Endothelial cell of umbilical vein (primary cell): ENCODE results near the gene SERPINC1. TPM values are rescaled to one million over a fixed set of nuclear protein-coding genes. Genes with fewer than 3 reads are reported as not detected.
"Not testable (repeated sequence)": the region's sequence is repeated elsewhere in the genome, so short reads cannot be mapped to it uniquely, and the experiment has no call there.

ENCODE experiments used
- BruUV-seq: library from RNA; stranded (reverse); fragments of 400-500 nt; replicated peaks from 2 replicates; lab custom pipeline; 2021; lab: Mats Ljungman, UMichigan
- CTCF ChIA-PET: fragments of 300-600, 350-600 bp; sonication (Branson Sonifier 250); formaldehyde crosslinking; loops from one replicate; lab custom pipeline; 2021; ENCODE audit warnings: antibody characterized with exemption, inconsistent platforms; lab: Charles Lee
- POLR2A ChIA-PET: fragments of 300-600, 350-600 bp; sonication (Branson Sonifier 250); formaldehyde crosslinking; loops from one replicate; lab custom pipeline; 2021; ENCODE audit warnings: antibody characterized with exemption, inconsistent platforms; lab: Charles Lee
- DNase-seq: peaks from one replicate; pipeline ENCODE4 v3.0.0-alpha.2; 2011; ENCODE audit warnings: low read depth, low spot score
- FAIRE-seq: peaks from 2 replicates; lab custom pipeline; 2011; peaks lifted over from hg19 to GRCh38; lab: Jason Lieb, UNC
- H2AFZ ChIP-seq: 2 replicates; pipeline ENCODE4 v1.6.0; 2012; ENCODE audit warnings: low read depth, low read length, control low read depth, inconsistent platforms
- H3K27ac ChIP-seq: 2 replicates; pipeline ENCODE4 v1.5.1; 2011; ENCODE audit warnings: low read depth, mild to moderate bottlenecking, control low read depth, low read length, moderate library complexity; ENCODE audit not compliant: insufficient read depth
- H3K27me3 ChIP-seq, 2 experiments: 2 replicates each; pipeline versions ENCODE4 v1.6.0 to v1.6.1; 2011; ENCODE audit warnings: low read length in 2 of 2, mixed read lengths in 1 of 2; ENCODE audit not compliant: control insufficient read depth in 2 of 2, insufficient read depth in 2 of 2
- H3K36me3 ChIP-seq, 2 experiments: 2 replicates in 1 of 2; 3 replicates in 1 of 2; pipeline ENCODE4 v1.5.1; 2011; ENCODE audit warnings: low read length in 2 of 2, mild to moderate bottlenecking in 1 of 2, moderate library complexity in 1 of 2; ENCODE audit not compliant: control insufficient read depth in 2 of 2, insufficient read depth in 2 of 2; ENCODE audit errors: extremely low read depth in 1 of 2
- H3K4me1 ChIP-seq: 3 replicates; pipeline ENCODE4 v1.5.1; 2011; ENCODE audit warnings: mild to moderate bottlenecking, low read length; ENCODE audit not compliant: control insufficient read depth, insufficient read depth; ENCODE audit errors: extremely low read depth
- H3K4me2 ChIP-seq: 2 replicates; pipeline ENCODE4 v1.6.1; 2011; ENCODE audit warnings: low read length, control low read depth, mixed read lengths; ENCODE audit not compliant: insufficient read depth
- H3K4me3 ChIP-seq, 3 experiments: fragments of 200-600 bp in 1 of 3; sonication (generic), shearing (Covaris generic) in 1 of 3; replicated peaks in 1 of 3; 2 replicates each; pipeline ENCODE4 v1.5.1; 2011 to 2016; ENCODE audit warnings: control low read depth in 3 of 3, low read length in 3 of 3, mild to moderate bottlenecking in 2 of 3, inconsistent platforms in 1 of 3, low read depth in 1 of 3, moderate library complexity in 1 of 3; ENCODE audit not compliant: insufficient read depth in 1 of 3
- H3K79me2 ChIP-seq: 2 replicates; pipeline ENCODE4 v1.6.0; 2012; ENCODE audit warnings: low read length, inconsistent platforms; ENCODE audit not compliant: control insufficient read depth, insufficient read depth
- H3K9ac ChIP-seq: replicated peaks from 2 replicates; pipeline ENCODE3; 2011; ENCODE audit warnings: low read length, control low read depth; ENCODE audit not compliant: insufficient read depth; ENCODE audit errors: extremely low read depth
- H3K9me1 ChIP-seq: replicated peaks from 3 replicates; pipeline ENCODE4 v1.6.0; 2011; ENCODE audit warnings: mild to moderate bottlenecking, low read length; ENCODE audit not compliant: control insufficient read depth, insufficient read depth; ENCODE audit errors: extremely low read depth
- H3K9me3 ChIP-seq: replicated peaks from 2 replicates; pipeline ENCODE4 v1.5.1; 2012; ENCODE audit warnings: low read length, inconsistent platforms; ENCODE audit not compliant: control insufficient read depth, insufficient read depth
- H4K20me1 ChIP-seq: replicated peaks from 2 replicates; pipeline ENCODE3; 2011; ENCODE audit warnings: mild to moderate bottlenecking, low read length; ENCODE audit not compliant: control insufficient read depth, insufficient read depth; ENCODE audit errors: extremely low read depth
- EZH2 ChIP-seq: IDR thresholded peaks from 2 replicates; pipeline ENCODE4 v1.6.1; 2012; ENCODE audit warnings: borderline replicate concordance, low read depth, mild to moderate bottlenecking, moderate library complexity, low read length, inconsistent platforms; ENCODE audit not compliant: severe bottlenecking
- FOS ChIP-seq: IDR thresholded peaks from 2 replicates; pipeline ENCODE4 v1.6.1; 2011; ENCODE audit warnings: mild to moderate bottlenecking, low read length, moderate library complexity, borderline replicate concordance; ENCODE audit not compliant: insufficient read depth
- JUN ChIP-seq: IDR thresholded peaks from 2 replicates; pipeline ENCODE4 v1.6.1; 2011; ENCODE audit warnings: borderline replicate concordance, low read depth; ENCODE audit not compliant: insufficient read length, insufficient read depth
- MAX ChIP-seq: IDR thresholded peaks from 2 replicates; pipeline ENCODE4 v1.6.1; 2011; ENCODE audit not compliant: insufficient read depth, insufficient read length
- MYC ChIP-seq: IDR thresholded peaks from one replicate; pipeline ENCODE4 v1.6.1; 2011; ENCODE audit warnings: mild to moderate bottlenecking, low read depth, low read length
- dilution Hi-C: fragments of 300-500 bp; cut with MboI; formaldehyde crosslinking; loops from one replicate; pipeline ENCODE4 v1.15.0; 2019; ENCODE audit warnings: low sequenced_read_pairs; ENCODE audit not compliant: extremely low pct_ligation_motif_present
- intact Hi-C: fragments of 100-400 bp; cut with micrococcal nuclease; formaldehyde crosslinking; loops from one replicate; pipeline ENCODE4 v1.10.0; 2022
- polyA plus RNA-seq, 4 experiments: library from polyadenylated mRNA; depleted of rRNA in 3 of 4; stranded (reverse) in 3 of 4; unstranded in 1 of 4; fragments of >200 nt; gene quantifications; 2 replicates each; pipeline versions ENCODE4 v1.2.1 to v1.2.3, GENCODE V29; 2011 to 2012; ENCODE audit warnings: missing spikeins in 1 of 4
- total RNA-seq: library from RNA; stranded (reverse); gene quantifications from 2 replicates; pipeline ENCODE4 v1.2.3, GENCODE V29; 2021

Gene SERPINC1
- total and polyA plus RNA-seq, 2 donors (not counting 3 experiments of a cell fraction or from before 2014, with no cell fraction given): 0.06 to 0.35 TPM

GRCh38 chr1:173937062-173937461 is 19.9 kb upstream of the SERPINC1 start:
- H3K79me2 ChIP-seq: no peaks in the 10 kb centered on the region
- FAIRE-seq: no peak

GRCh38 chr1:173934440-173934839 is 17.3 kb upstream of the SERPINC1 start:
- dilution Hi-C loops: no loop called here
- H3K4me2 ChIP-seq: no peak overlapping the region
- ChIA-PET CTCF (interaction anchor here (0.9 kb wide), 1 partner anchor 12 kb away, joined by 4 read pairs; no protein-coding TSS in a partner anchor), POLR2A (no interaction called here)
- no peaks in the 10 kb centered on the region for H4K20me1 ChIP-seq
- no peak overlapping the region for H2AFZ ChIP-seq
- H3K9me3 ChIP-seq: no peaks in the 10 kb centered on the region
- intact Hi-C loops: no loop called here
- FAIRE-seq (no peak), DNase-seq (no peak)
- no peak overlapping the region for H3K9ac ChIP-seq
- no peaks in the 10 kb centered on the region for H3K27me3 ChIP-seq
- TF ChIP-seq EZH2 (no peak), MAX (no peak)
- H3K9me1 ChIP-seq: no peaks in the 10 kb centered on the region
- H3K79me2 ChIP-seq: no peaks in the 10 kb centered on the region
- H3K4me3 ChIP-seq: no peak overlapping the region
- H3K36me3 ChIP-seq: peaks cover 4 to 13% of the 10 kb centered on the region in 2 experiments
- BruUV-seq: no TSS peak
- H3K27ac ChIP-seq: no peak overlapping the region
- H3K4me1 ChIP-seq: no peaks in the 10 kb centered on the region

More at GRCh38 chr1:173937062-173937461, 19.9 kb upstream of the SERPINC1 start:
- TF ChIP-seq MYC (no peak), JUN (no peak), FOS (no peak)
- no peaks in the 10 kb centered on the region for H3K4me1 ChIP-seq
- no peaks in the 10 kb centered on the region for H3K9me3 ChIP-seq
- ChIA-PET CTCF (no interaction called here), POLR2A (no interaction called here)
- H3K27ac ChIP-seq: no peak overlapping the region
- no TSS peak for BruUV-seq
- intact Hi-C loops (no loop called here), dilution Hi-C loops (no loop called here)
- H4K20me1 ChIP-seq: no peaks in the 10 kb centered on the region
- H3K36me3 ChIP-seq: peaks cover 6 to 18% of the 10 kb centered on the region in 2 experiments
- no peak overlapping the region for H3K9ac ChIP-seq
- DNase-seq: no peak
- H3K9me1 ChIP-seq: no peaks in the 10 kb centered on the region
- no peaks in the 10 kb centered on the region for H3K27me3 ChIP-seq
- no peak overlapping the region for H2AFZ ChIP-seq
- no peak overlapping the region for H3K4me3 ChIP-seq
- no peak overlapping the region for H3K4me2 ChIP-seq

GRCh38 chr1:173930541-173930940 is 13.4 kb upstream of the SERPINC1 start:
- H3K27me3 ChIP-seq, H3K9me1 ChIP-seq, BruUV-seq: not testable (repeated sequence)

More at GRCh38 chr1:173930541-173930940, 13.4 kb upstream of the SERPINC1 start:
- H3K4me2 ChIP-seq, dilution Hi-C loops, H3K79me2 ChIP-seq, intact Hi-C loops, H3K9me3 ChIP-seq, H3K9ac ChIP-seq, H3K27ac ChIP-seq, H3K4me1 ChIP-seq, DNase-seq, CTCF ChIA-PET, H3K4me3 ChIP-seq, POLR2A ChIA-PET, H4K20me1 ChIP-seq, H2AFZ ChIP-seq, FAIRE-seq: not testable (repeated sequence)
- H3K36me3 ChIP-seq: peaks cover 0 to 10% of the 10 kb centered on the region in 2 experiments
